Skeletal muscle cell (primary cell): ENCODE measurements around the gene UCP2.

Source experiments
- DNase-seq: peaks from one replicate; pipeline ENCODE4 v3.0.0-alpha.2; 2010; ENCODE audit warnings: low read depth
- H3K4me3 ChIP-seq: 2 replicates; pipeline ENCODE4 v1.5.1; 2011; ENCODE audit warnings: low read depth, mild to moderate bottlenecking, control low read depth, low read length, moderate library complexity

Gene UCP2

GRCh38 chr11:74010306-74011300 lies 28.0 kb upstream of the UCP2 start:
- DNase-seq = no peak
- H3K4me3 ChIP-seq = no peak overlapping the region

GRCh38 chr11:74009675-74010305 lies 27.1 kb upstream of the UCP2 start:
- H3K4me3 ChIP-seq = no peak overlapping the region
- DNase-seq = no peak

- no peak overlapping the region for H3K4me3 ChIP-seq
- DNase-seq = no peak
Measured at GRCh38 chr11:74009230-74009547, 26.5 kb upstream of the UCP2 start.

GRCh38 chr11:74008373-74009229 lies 26.0 kb upstream of the UCP2 start, which contains the start of gene UCP3:
UCP3 (minus strand) TSS chr11:74009085; CDS start chr11:74007042, 2,043 bp downstream.
- no peak for DNase-seq
- H3K4me3 ChIP-seq = no peak within 1 kb of the TSS

- H3K4me3 ChIP-seq = no peak overlapping the region
- DNase-seq = no peak
Measured at GRCh38 chr11:74007691-74008372, 25.2 kb upstream of the UCP2 start.

GRCh38 chr11:74006743-74007304 lies 24.2 kb upstream of the UCP2 start:
- no peak for DNase-seq

GRCh38 chr11:74005721-74006517 lies 23.3 kb upstream of the UCP2 start:
- H3K4me3 ChIP-seq = no peak overlapping the region
- DNase-seq = no peak

More at GRCh38 chr11:74006743-74007304, 24.2 kb upstream of the UCP2 start:
- no peak overlapping the region for H3K4me3 ChIP-seq

- H3K4me3 ChIP-seq = no peak overlapping the region
- DNase-seq = no peak
Measured at GRCh38 chr11:74004759-74005615, 22.3 kb upstream of the UCP2 start.

- H3K4me3 ChIP-seq = no peak overlapping the region
Measured at GRCh38 chr11:74004046-74004695, 21.5 kb upstream of the UCP2 start.

GRCh38 chr11:74002832-74003231 lies 20.2 kb upstream of the UCP2 start:
- no peak for DNase-seq
- H3K4me3 ChIP-seq = no peak overlapping the region

More at GRCh38 chr11:74004046-74004695, 21.5 kb upstream of the UCP2 start:
- DNase-seq = no peak

- no peak overlapping the region for H3K4me3 ChIP-seq
- no peak for DNase-seq
Measured at GRCh38 chr11:74001822-74002286, 19.2 kb upstream of the UCP2 start.

- no peak overlapping the region for H3K4me3 ChIP-seq
- DNase-seq = no peak
Measured at GRCh38 chr11:74000307-74001133, 17.9 kb upstream of the UCP2 start.

- DNase-seq = no peak
- no peak overlapping the region for H3K4me3 ChIP-seq
Measured at GRCh38 chr11:73999581-74000306, 17.1 kb upstream of the UCP2 start.

GRCh38 chr11:73998846-73999575 lies 16.4 kb upstream of the UCP2 start:
- no peak overlapping the region for H3K4me3 ChIP-seq
- no peak for DNase-seq
